Panc1 (cell line): ENCODE measurements around the gene JAK2. TPM values are rescaled to one million over a fixed set of nuclear protein-coding genes. Genes with fewer than 3 reads are reported as not detected.

Experiments
- ATAC-seq: fragments of 200-7000 bp; cut with Tn5 transposase; 2 replicates; pipeline ENCODE4 v1.9.1; 2020; ENCODE audit warnings: mild to moderate bottlenecking, moderate library complexity
- BruUV-seq: library from RNA; stranded (reverse); fragments of 400-500 nt; replicated peaks from 2 replicates; lab custom pipeline; 2021; lab: Mats Ljungman, UMichigan
- CTCF ChIA-PET: fragments of 300-600 bp; sonication (Branson Sonifier 250); formaldehyde crosslinking; loops from one replicate; lab custom pipeline; 2022; ENCODE audit warnings: antibody characterized with exemption; lab: Charles Lee
- POLR2A ChIA-PET: fragments of 300-600 bp; sonication (Branson Sonifier 250); formaldehyde crosslinking; loops from one replicate; lab custom pipeline; 2022; ENCODE audit warnings: antibody characterized with exemption; lab: Charles Lee
- DNase-seq: peaks from one replicate; pipeline ENCODE4 v3.0.0-alpha.2; 2010; ENCODE audit warnings: low read depth, low spot score
- H3K27ac ChIP-seq: 2 replicates; pipeline ENCODE4 v1.5.1; 2011; ENCODE audit warnings: mild to moderate bottlenecking, low read length, inconsistent platforms
- H3K27me3 ChIP-seq: fragments of 200-500 bp; sonication (Bioruptor generic); 2 replicates; pipeline ENCODE4 v1.6.0; 2014; ENCODE audit warnings: low read length, inconsistent platforms; ENCODE audit not compliant: control insufficient read depth, insufficient read depth
- H3K36me3 ChIP-seq: fragments of 200-500 bp; sonication (Bioruptor generic); 2 replicates; pipeline ENCODE4 v1.5.1; 2014; ENCODE audit warnings: inconsistent platforms, mild to moderate bottlenecking, low read length, moderate library complexity; ENCODE audit not compliant: control insufficient read depth, insufficient read depth
- H3K4me1 ChIP-seq: 2 replicates; pipeline ENCODE4 v1.5.1; 2011; ENCODE audit warnings: inconsistent platforms, mild to moderate bottlenecking, low read length, moderate library complexity; ENCODE audit not compliant: control insufficient read depth, insufficient read depth
- H3K4me3 ChIP-seq, 2 experiments: 2 replicates each; pipeline ENCODE4 v1.5.1; 2011 to 2012; ENCODE audit warnings: low read depth in 2 of 2, low read length in 2 of 2, mild to moderate bottlenecking in 2 of 2, inconsistent platforms in 1 of 2, moderate library complexity in 1 of 2
- H3K9me3 ChIP-seq: fragments of 200-500 bp; sonication (Bioruptor generic); 2 replicates; pipeline ENCODE4 v1.5.1; 2014; ENCODE audit warnings: low read depth, mild to moderate bottlenecking, inconsistent platforms, low read length, moderate library complexity; ENCODE audit not compliant: control insufficient read depth, insufficient read depth
- CTCF ChIP-seq: fragments of 450-650 bp; IDR thresholded peaks from 2 replicates; pipeline ENCODE4 v1.5.1; 2017; ENCODE audit warnings: mild to moderate bottlenecking
- POLR2AphosphoS5 ChIP-seq: IDR thresholded peaks from 2 replicates; pipeline ENCODE4 v1.6.1; 2012; ENCODE audit warnings: mild to moderate bottlenecking, low read depth, low read length, moderate library complexity
- REST ChIP-seq, 2 experiments: IDR thresholded peaks; 2 replicates each; pipeline ENCODE4 v1.6.1; 2011 to 2012; ENCODE audit warnings: low read depth in 2 of 2, control low read depth in 1 of 2, low read length in 1 of 2, mild to moderate bottlenecking in 1 of 2, moderate library complexity in 1 of 2; ENCODE audit not compliant: insufficient read depth in 1 of 2
- SIN3A ChIP-seq: IDR thresholded peaks from 2 replicates; pipeline ENCODE4 v1.6.1; 2012; ENCODE audit warnings: low read depth, mild to moderate bottlenecking, low read length, moderate library complexity, borderline replicate concordance; ENCODE audit not compliant: insufficient read depth
- TCF7L2 ChIP-seq: IDR thresholded peaks from 2 replicates; pipeline ENCODE4 v1.6.1; 2011; ENCODE audit warnings: mild to moderate bottlenecking, low read depth, low read length, inconsistent platforms
- in situ Hi-C: cut with HindIII; loops from 2 replicates; pipeline ENCODE4 v1.10.0; 2016; ENCODE audit warnings: low sequenced_read_pairs, low pct_unique_long_range_greater_than_20kb
- intact Hi-C: fragments of 100-400 bp; cut with micrococcal nuclease; formaldehyde crosslinking; loops from one replicate; pipeline ENCODE4 v1.10.0; 2022; ENCODE audit not compliant: unreplicated experiment
- total RNA-seq: library from RNA; stranded (reverse); gene quantifications from one replicate; pipeline ENCODE4 v1.2.1, GENCODE V29; 2021; ENCODE audit not compliant: unreplicated experiment

Gene JAK2
- total RNA-seq, 1 experiment from 2014 or later = 2.3 TPM

GRCh38 chr9:5042661-5043178 is 57.6 kb downstream of the JAK2 start:
- H3K9me3 ChIP-seq = no peaks in the 10 kb centered on the region
- H3K27ac ChIP-seq = no peak overlapping the region
- ChIA-PET POLR2A (no interaction called here), CTCF (no interaction called here)
- DNase-seq (no peak), ATAC-seq (no peak)
- no peak for TF ChIP-seq CTCF
- TF ChIP-seq TCF7L2 = no peak
- no peak for TF ChIP-seq SIN3A
- no peak for TF ChIP-seq REST (IDR thresholded peaks at IDR 0.05; ENCODE audit: insufficient read depth in 1 of 2, low read depth in 2 of 2, low read length in 1 of 2)
- no peak for TF ChIP-seq POLR2AphosphoS5
- H3K4me3 ChIP-seq = no peak overlapping the region
- intact Hi-C loops (no loop called here), in situ Hi-C loops (no loop called here)
- BruUV-seq = no TSS peak
- H3K36me3 ChIP-seq = no peaks in the 10 kb centered on the region
- no peaks in the 10 kb centered on the region for H3K27me3 ChIP-seq
- H3K4me1 ChIP-seq = no peaks in the 10 kb centered on the region

- CTCF ChIA-PET = no interaction called here
- DNase-seq (no peak), ATAC-seq (no peak)
- TF ChIP-seq TCF7L2 (no peak), SIN3A (no peak), POLR2AphosphoS5 (no peak), CTCF (no peak), REST (IDR thresholded peaks at IDR 0.05; ENCODE audit: insufficient read depth in 1 of 2, low read depth in 2 of 2, low read length in 1 of 2) (no peak)
- no peaks in the 10 kb centered on the region for H3K27me3 ChIP-seq
- no peaks in the 10 kb centered on the region for H3K36me3 ChIP-seq
- H3K4me1 ChIP-seq = no peaks in the 10 kb centered on the region
- no peak overlapping the region for H3K27ac ChIP-seq
- POLR2A ChIA-PET = no interaction called here
- H3K4me3 ChIP-seq = no peak overlapping the region
- no TSS peak for BruUV-seq
- intact Hi-C loops = no loop called here
- H3K9me3 ChIP-seq = no peaks in the 10 kb centered on the region
- in situ Hi-C loops = no loop called here
These were observed 58.3 kb downstream of the JAK2 start for GRCh38 chr9:5043381-5043780.
